ENCODE results near the gene ISG15. TPM values are rescaled to one million over a fixed set of nuclear protein-coding genes. Genes with fewer than 3 reads are reported as not detected.

ISG15 gene
- total and polyA plus RNA-seq, 2 of the 13 experiments (the other 11 are each of a cell fraction or from before 2014, with no cell fraction given): 42.1 to 54.9 TPM

GRCh38 chr1:1005774-1006304 lies 7.5 kb upstream of the ISG15 start (continued):
- 0 out of 2 replicates have a peak, but pooled peaks have one; percentile 37 for TF ChIP-seq SNAPC4 (CRISPR knock-in tag; IDR thresholded peaks at IDR 0.05)
- no peak for TF ChIP-seq UBTF (CRISPR knock-in tag; IDR thresholded peaks at IDR 0.05)
- TF ChIP-seq HOXA5 (CRISPR knock-in tag; IDR thresholded peaks at IDR 0.05): no peak
- TF ChIP-seq ZNF781 (CRISPR knock-in tag; IDR thresholded peaks at IDR 0.05; ENCODE audit: borderline replicate concordance, not compliant biosample characterization): no peak
- TF ChIP-seq ZSCAN22 (CRISPR knock-in tag; IDR thresholded peaks at IDR 0.05): no peak
- TF ChIP-seq ZFYVE20 (CRISPR knock-in tag; IDR thresholded peaks at IDR 0.05; ENCODE audit: borderline replicate concordance, low read depth): no peak
- TF ChIP-seq ARID5B (CRISPR knock-in tag; IDR thresholded peaks at IDR 0.05): no peak
- TF ChIP-seq RBM39 (IDR thresholded peaks at IDR 0.05; ENCODE audit: low read depth, low read length, poor library complexity, severe bottlenecking): no peak

All from HepG2 (cell line).